Neural cell (in vitro differentiated cells): ENCODE results near the gene ME2.

Experiments
- EP300 ChIP-seq: fragments of 450-650 bp; conservative IDR thresholded peaks from 2 replicates; pipeline ENCODE4 v1.6.1; 2014; ENCODE audit warnings: antibody characterized with exemption, mild to moderate bottlenecking, moderate library complexity; ENCODE audit not compliant: poor library complexity, severe bottlenecking
- EZH2 ChIP-seq: fragments of 200-600, 300-800 bp; shearing (Covaris generic), sonication (generic); IDR thresholded peaks from 2 replicates; pipeline ENCODE4 v1.6.1; 2014; ENCODE audit warnings: antibody characterized with exemption, low read length, borderline replicate concordance, mild to moderate bottlenecking; ENCODE audit not compliant: insufficient read depth, poor library complexity, severe bottlenecking
- MXI1 ChIP-seq: fragments of 450-650 bp; conservative IDR thresholded peaks from 2 replicates; pipeline ENCODE4 v1.6.1; 2014; ENCODE audit warnings: antibody characterized with exemption, mild to moderate bottlenecking; ENCODE audit not compliant: poor library complexity, severe bottlenecking
- POLR2AphosphoS5 ChIP-seq: IDR thresholded peaks from 2 replicates; pipeline ENCODE4 v1.6.1; 2012
- RAD21 ChIP-seq: fragments of 450-650 bp; conservative IDR thresholded peaks from 2 replicates; pipeline ENCODE4 v1.6.1; 2014; ENCODE audit warnings: antibody characterized with exemption, mild to moderate bottlenecking, moderate library complexity
- SMC3 ChIP-seq: fragments of 450-650 bp; conservative IDR thresholded peaks from 2 replicates; pipeline ENCODE4 v1.6.1; 2014; ENCODE audit warnings: antibody characterized with exemption, mild to moderate bottlenecking, moderate library complexity; ENCODE audit not compliant: poor library complexity
- TF ChIP-seq, protein P1 (sequence below): fragments of 450-650 bp; IDR thresholded peaks from 2 replicates; pipeline ENCODE4 v1.5.1; 2014; ENCODE audit warnings: antibody characterized with exemption, mild to moderate bottlenecking, moderate library complexity; ENCODE audit not compliant: poor library complexity, severe bottlenecking
- TF ChIP-seq, protein P2 (sequence below): IDR thresholded peaks from 2 replicates; pipeline ENCODE4 v1.6.1; 2012; ENCODE audit warnings: borderline replicate concordance

DNA sequence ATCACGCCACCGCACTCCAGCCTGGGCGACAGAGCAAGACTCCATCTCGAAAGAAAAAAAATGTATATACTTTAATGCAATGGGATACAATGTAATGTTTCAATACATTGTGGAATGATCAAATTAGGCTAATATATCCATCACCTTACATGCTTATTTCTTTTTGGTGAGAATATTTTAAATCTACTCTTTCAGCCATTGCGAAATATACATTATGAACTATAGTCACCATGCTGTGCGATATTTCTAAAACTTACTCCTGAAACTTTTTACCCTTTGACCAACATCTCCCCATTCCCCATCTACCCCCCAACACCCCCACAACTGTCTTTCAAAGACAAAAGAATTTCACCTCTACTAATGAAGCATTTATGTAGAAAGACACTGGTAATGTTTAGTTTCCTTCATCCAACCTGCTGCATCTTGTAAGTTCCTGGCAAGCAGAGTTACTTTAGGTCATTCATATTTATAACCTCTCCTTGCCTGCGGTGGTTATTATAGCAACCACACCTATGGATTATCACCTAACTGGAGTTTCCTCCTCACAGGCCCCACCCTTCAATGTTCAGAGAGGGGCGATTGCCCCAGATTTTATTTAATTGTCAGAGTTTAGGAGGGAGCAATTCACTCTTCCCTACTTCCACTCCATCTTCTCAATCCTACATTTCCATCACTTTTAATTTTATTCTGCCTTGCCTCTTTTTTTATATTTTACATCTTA is 1.2 kb upstream of the ME2 start:
- TF ChIP-seq, protein P1, sequence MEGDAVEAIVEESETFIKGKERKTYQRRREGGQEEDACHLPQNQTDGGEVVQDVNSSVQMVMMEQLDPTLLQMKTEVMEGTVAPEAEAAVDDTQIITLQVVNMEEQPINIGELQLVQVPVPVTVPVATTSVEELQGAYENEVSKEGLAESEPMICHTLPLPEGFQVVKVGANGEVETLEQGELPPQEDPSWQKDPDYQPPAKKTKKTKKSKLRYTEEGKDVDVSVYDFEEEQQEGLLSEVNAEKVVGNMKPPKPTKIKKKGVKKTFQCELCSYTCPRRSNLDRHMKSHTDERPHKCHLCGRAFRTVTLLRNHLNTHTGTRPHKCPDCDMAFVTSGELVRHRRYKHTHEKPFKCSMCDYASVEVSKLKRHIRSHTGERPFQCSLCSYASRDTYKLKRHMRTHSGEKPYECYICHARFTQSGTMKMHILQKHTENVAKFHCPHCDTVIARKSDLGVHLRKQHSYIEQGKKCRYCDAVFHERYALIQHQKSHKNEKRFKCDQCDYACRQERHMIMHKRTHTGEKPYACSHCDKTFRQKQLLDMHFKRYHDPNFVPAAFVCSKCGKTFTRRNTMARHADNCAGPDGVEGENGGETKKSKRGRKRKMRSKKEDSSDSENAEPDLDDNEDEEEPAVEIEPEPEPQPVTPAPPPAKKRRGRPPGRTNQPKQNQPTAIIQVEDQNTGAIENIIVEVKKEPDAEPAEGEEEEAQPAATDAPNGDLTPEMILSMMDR = no peak
- TF ChIP-seq, protein P2, sequence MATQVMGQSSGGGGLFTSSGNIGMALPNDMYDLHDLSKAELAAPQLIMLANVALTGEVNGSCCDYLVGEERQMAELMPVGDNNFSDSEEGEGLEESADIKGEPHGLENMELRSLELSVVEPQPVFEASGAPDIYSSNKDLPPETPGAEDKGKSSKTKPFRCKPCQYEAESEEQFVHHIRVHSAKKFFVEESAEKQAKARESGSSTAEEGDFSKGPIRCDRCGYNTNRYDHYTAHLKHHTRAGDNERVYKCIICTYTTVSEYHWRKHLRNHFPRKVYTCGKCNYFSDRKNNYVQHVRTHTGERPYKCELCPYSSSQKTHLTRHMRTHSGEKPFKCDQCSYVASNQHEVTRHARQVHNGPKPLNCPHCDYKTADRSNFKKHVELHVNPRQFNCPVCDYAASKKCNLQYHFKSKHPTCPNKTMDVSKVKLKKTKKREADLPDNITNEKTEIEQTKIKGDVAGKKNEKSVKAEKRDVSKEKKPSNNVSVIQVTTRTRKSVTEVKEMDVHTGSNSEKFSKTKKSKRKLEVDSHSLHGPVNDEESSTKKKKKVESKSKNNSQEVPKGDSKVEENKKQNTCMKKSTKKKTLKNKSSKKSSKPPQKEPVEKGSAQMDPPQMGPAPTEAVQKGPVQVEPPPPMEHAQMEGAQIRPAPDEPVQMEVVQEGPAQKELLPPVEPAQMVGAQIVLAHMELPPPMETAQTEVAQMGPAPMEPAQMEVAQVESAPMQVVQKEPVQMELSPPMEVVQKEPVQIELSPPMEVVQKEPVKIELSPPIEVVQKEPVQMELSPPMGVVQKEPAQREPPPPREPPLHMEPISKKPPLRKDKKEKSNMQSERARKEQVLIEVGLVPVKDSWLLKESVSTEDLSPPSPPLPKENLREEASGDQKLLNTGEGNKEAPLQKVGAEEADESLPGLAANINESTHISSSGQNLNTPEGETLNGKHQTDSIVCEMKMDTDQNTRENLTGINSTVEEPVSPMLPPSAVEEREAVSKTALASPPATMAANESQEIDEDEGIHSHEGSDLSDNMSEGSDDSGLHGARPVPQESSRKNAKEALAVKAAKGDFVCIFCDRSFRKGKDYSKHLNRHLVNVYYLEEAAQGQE = no peak
- TF ChIP-seq MXI1 (no peak), POLR2AphosphoS5 (no peak), EZH2 (no peak), SMC3 (no peak), RAD21 (no peak), EP300 (no peak)
